Melanocyte of skin (primary cell): ENCODE data around the gene BCKDHA. TPM values are rescaled to one million over a fixed set of nuclear protein-coding genes. Genes with fewer than 3 reads are reported as not detected.

ENCODE experiments used
- small RNA-seq, 2 donors: library from RNA; depleted of rRNA; stranded (forward); fragments of <200 nt; gene quantifications; one replicate each; pipeline ENCODE3, GENCODE V24; 2012
- total RNA-seq, 2 donors: library from RNA; depleted of rRNA; stranded (reverse); fragments of >200 nt; gene quantifications; 2 replicates each; pipeline ENCODE4 v1.2.3, GENCODE V29; 2012

BCKDHA gene
- 10 to 100 TPM; 32.0 to 41.3 TPM for total RNA-seq

GRCh38 chr19:41397086-41398049 is at the start of gene BCKDHA, which contains the start of gene EXOSC5:
BCKDHA (plus strand) TSS chr19:41397818; CDS start chr19:41397828, 10 bp downstream.
EXOSC5 (minus strand) TSS chr19:41397359; CDS start chr19:41397328, 31 bp downstream.

GRCh38 chr19:41353466-41354342 is 43.9 kb upstream of the BCKDHA start, which contains the start of gene TGFB1:
TGFB1 (minus strand) TSS chr19:41353922; CDS start chr19:41353044, 878 bp downstream.

DNA sequence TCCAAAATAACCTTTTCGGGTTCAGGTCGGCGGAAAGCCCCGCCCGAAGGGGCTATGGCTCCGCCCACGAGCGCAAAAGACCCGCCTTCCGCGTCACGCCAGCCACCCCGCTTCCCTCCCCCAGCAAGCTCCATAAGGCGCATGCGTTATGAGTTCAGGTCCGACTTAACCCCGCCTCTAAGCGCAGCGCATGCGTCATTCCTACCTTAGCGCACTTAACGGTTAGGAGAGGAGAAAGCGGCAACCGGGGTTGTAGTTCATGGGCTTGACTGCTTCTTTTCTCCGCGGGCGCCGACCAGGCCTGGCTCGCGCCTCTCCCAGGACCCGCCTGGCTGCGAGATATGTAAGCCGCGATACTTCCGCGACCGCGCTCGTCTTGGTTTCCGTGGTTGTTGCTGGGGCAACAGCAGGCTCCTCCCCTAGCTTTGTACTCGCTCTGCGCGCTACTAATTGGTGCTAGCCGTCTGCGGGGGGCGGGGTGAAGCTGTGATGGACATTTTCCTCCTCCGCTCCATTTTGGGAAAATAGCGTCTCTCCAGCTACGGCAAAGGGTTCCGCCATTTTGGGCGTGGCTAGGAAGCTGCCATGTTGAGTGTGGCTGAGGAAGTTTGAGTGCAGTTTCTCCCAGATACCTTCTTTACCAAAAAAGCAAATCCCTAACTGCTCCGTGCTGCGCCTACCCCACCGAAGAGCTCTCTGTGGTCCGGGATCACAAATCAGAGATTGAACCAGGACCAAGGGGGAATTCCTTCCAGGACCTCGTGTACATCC is 33.7 kb upstream of the BCKDHA start, which contains the start of gene B9D2:
Gene B9D2, minus strand, starts transcription at position 397 of the 771 bp plus-strand sequence. CDS start 630 bp downstream, outside the sequence.

GRCh38 chr19:41376241-41376997 is 21.2 kb upstream of the BCKDHA start, which contains the start of gene TMEM91:
TMEM91 (plus strand) TSS chr19:41376533; CDS start chr19:41378310, 1,777 bp downstream.

GRCh38 chr19:41426952-41427646 is 29.5 kb downstream of the BCKDHA start, which contains the start of gene B3GNT8:
B3GNT8 (minus strand) TSS chr19:41427374; CDS start chr19:41426778, 596 bp downstream.

DNA sequence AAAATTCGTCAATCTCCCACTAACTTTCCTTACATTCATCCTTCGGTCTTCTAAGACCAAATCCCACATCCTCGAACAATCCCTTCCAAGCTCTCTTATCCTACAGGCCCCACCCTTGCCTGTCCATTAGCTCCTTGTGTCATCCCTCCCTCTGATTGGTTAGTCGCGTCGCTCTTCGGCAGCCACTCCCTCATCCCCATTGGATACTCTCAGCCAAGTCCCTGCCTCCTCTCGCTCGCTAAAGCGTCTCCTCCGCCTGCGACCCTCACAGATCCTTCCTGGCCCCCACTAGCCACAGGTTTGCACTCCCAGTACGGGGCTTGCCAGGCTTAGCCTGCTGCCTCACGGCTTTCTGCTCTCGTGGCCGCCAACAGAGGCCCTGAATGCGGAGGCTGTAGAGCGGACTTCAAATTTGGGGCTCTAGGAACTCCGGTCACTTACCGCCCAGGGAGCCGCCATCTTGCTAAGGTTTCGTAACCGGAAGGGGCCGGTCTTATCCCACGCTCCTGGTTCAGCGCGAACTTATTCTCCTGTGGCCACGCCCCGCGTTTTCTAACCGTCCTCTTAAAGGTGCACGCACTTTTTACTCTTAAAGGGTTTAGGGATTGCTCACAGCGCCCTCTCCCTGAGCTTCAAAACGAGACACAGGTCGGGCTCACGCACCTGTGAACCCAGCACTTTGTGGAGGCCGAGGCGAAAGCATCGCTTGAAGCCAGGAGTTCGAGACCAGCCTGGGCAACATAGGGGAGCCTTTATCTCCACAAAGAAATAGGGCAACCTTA is 42.0 kb downstream of the BCKDHA start, which contains the start of gene DMAC2:
Gene DMAC2, minus strand, starts transcription at position 472 of the 782 bp plus-strand sequence. Its CDS starts 13 bp downstream, at position 459.

DNA sequence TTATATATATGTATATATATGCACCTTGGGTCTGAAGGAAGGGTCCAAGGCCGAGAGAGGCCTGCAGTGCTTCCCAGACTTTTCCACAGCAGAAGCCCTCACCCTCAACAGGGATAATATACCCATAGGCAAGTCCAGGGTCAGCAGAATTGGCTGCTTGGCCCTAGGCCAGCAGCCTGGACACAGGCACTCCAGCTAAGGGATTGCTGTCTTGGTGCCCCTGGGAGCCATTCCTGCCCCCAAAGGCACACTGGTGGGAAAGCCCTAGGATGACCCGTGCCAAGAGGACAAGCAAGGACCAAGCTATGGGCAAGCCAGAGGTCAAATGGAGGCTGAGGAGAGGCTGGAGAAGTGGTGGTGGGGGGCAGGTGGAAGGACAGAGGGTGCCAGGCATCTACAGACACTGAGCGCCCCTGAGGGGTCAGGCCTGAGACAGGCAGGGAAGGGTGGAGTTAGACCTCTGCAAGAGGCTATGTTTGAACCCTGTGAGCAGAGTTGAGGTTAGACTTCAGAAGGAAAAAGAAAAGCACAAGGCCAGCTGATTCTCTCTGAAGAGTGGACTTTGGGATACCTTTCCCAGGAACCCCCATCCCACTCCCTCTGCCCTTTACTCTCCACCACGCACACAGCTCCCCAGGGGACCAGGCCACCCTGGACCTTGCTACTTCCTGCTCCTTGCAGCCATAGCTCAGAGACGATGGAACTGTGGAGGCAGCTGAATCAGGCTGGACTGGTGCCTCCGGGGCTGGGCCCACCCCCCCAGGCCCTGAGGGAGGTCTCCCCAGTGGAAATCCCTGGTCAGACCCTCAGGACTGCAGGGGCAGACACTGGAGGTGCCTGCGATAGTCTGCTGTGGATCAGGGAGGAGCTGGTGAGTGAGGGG is 45.1 kb downstream of the BCKDHA start, which contains the start of gene ERICH4:
Gene ERICH4, plus strand, starts transcription at position 684 of the 883 bp plus-strand sequence. Its CDS starts 14 bp downstream, at position 698.

Small RNA genes within 50 kb of the gene (small RNA-seq; reads per million reads assigned to genes)
- gene RF00017 = 0 reads per million in 2 donors

Other genes with a start within 250 kb of the BCKDHA start
- gene CYP2S1, start 204.6 kb upstream of the BCKDHA start, total RNA-seq = under 1 TPM in 1 of 2 donors, not detected in 1; 1.00 TPM
- 10 to 100 TPM; 12.7 to 28.6 TPM for gene AXL, start 178.6 kb upstream of the BCKDHA start, total RNA-seq
- gene HNRNPUL1, start 133.4 kb upstream of the BCKDHA start, total RNA-seq = 100 to 1,000 TPM in 1 of 2 donors, 10 to 100 TPM in 1; 78.1 to 108 TPM
- gene CCDC97, start 87.6 kb upstream of the BCKDHA start, total RNA-seq = 10 to 100 TPM; 10.3 to 11.3 TPM
- under 1 TPM; 0.34 to 0.67 TPM for gene TGFB1, start 43.9 kb upstream of the BCKDHA start, total RNA-seq
- gene B9D2, start 33.7 kb upstream of the BCKDHA start, total RNA-seq = 1 to 10 TPM; 3.1 to 3.3 TPM
- 1 to 10 TPM in 1 of 2 donors, under 1 TPM in 1; 0.67 to 1.4 TPM for gene TMEM91, start 21.3 kb upstream of the BCKDHA start, total RNA-seq
- gene EXOSC5, start 459 bp upstream of the BCKDHA start, total RNA-seq = 10 to 100 TPM; 21.7 to 43.6 TPM
- gene B3GNT8, start 29.6 kb downstream of the BCKDHA start, total RNA-seq = under 1 TPM; 0.33 to 0.34 TPM
- gene DMAC2, start 42.1 kb downstream of the BCKDHA start, total RNA-seq = 10 to 100 TPM; 23.1 to 67.3 TPM
- not detected for gene ERICH4, start 45.3 kb downstream of the BCKDHA start, total RNA-seq
- not detected for gene CEACAM21, start 178.3 kb downstream of the BCKDHA start, total RNA-seq
- not detected for gene CEACAM4, start 229.3 kb downstream of the BCKDHA start, total RNA-seq